GM23338 (cell line): Measurements from ENCODE around the gene USP10. TPM values are rescaled to one million over a fixed set of nuclear protein-coding genes. Genes with fewer than 3 reads are reported as not detected.

ENCODE experiments used
- ATAC-seq: fragments of 200-7000 bp; cut with Tn5 transposase; 3 replicates; pipeline ENCODE4 v1.9.1; 2020
- DNase-seq: peaks from one replicate; pipeline ENCODE4 v3.0.0-alpha.2; 2015; ENCODE audit warnings: low spot score
- H2AFZ ChIP-seq: fragments of 200-600 bp; sonication (generic); 2 replicates; pipeline ENCODE4 v1.8.0; 2016; ENCODE audit warnings: antibody characterized with exemption, mild to moderate bottlenecking, moderate library complexity
- H3F3A ChIP-seq: fragments of 200-600 bp; sonication (generic); replicated peaks from 2 replicates; pipeline ENCODE4 v1.8.0; 2017; ENCODE audit warnings: antibody characterized with exemption, mixed run types, low read depth
- H3K27ac ChIP-seq: fragments of 200-600 bp; sonication (generic); 2 replicates; pipeline ENCODE4 v1.6.1; 2016; ENCODE audit warnings: low read depth
- H3K27me3 ChIP-seq: fragments of 200-600 bp; sonication (generic); 2 replicates; pipeline ENCODE4 v1.8.0; 2016; ENCODE audit warnings: mild to moderate bottlenecking, mixed run types, moderate library complexity; ENCODE audit not compliant: insufficient read depth
- H3K36me3 ChIP-seq: fragments of 200-600 bp; sonication (generic); 2 replicates; pipeline ENCODE4 v1.8.0; 2016; ENCODE audit warnings: mild to moderate bottlenecking; ENCODE audit not compliant: insufficient read depth
- H3K4me1 ChIP-seq: fragments of 200-600 bp; sonication (generic); 2 replicates; pipeline ENCODE4 v1.8.0; 2016; ENCODE audit warnings: mild to moderate bottlenecking, moderate library complexity; ENCODE audit not compliant: insufficient read depth
- H3K4me2 ChIP-seq: fragments of 200-600 bp; sonication (generic); 2 replicates; pipeline ENCODE4 v1.7.1; 2017; ENCODE audit warnings: mixed run types
- H3K4me3 ChIP-seq: fragments of 200-600 bp; sonication (generic); 2 replicates; pipeline ENCODE4 v1.6.1; 2016; ENCODE audit warnings: mixed run types
- H3K79me2 ChIP-seq: fragments of 200-600 bp; sonication (generic); replicated peaks from 2 replicates; pipeline ENCODE4 v1.8.0; 2017; ENCODE audit warnings: mild to moderate bottlenecking; ENCODE audit not compliant: insufficient read depth
- H3K9me2 ChIP-seq: fragments of 200-600 bp; sonication (generic); 2 replicates; pipeline ENCODE4 v1.8.0; 2017; ENCODE audit not compliant: insufficient read depth
- H4K20me1 ChIP-seq: fragments of 200-600 bp; sonication (generic); replicated peaks from 2 replicates; pipeline ENCODE4 v1.8.0; 2017; ENCODE audit warnings: mild to moderate bottlenecking; ENCODE audit not compliant: insufficient read depth
- H3K27ac Mint-ChIP-seq: 2 replicates; pipeline ENCODE4 v1.8.0; 2020; ENCODE audit warnings: inconsistent platforms, mild to moderate bottlenecking, moderate library complexity, mixed read lengths
- H3K27me3 Mint-ChIP-seq: 3 replicates; pipeline ENCODE4 v1.8.0; 2022; ENCODE audit warnings: low read depth, mild to moderate bottlenecking, moderate library complexity, mixed read lengths, inconsistent platforms; ENCODE audit not compliant: insufficient read depth, poor library complexity
- H3K36me3 Mint-ChIP-seq: 3 replicates; pipeline ENCODE4 v1.8.0; 2021; ENCODE audit warnings: low read depth, mild to moderate bottlenecking, inconsistent platforms, moderate library complexity, mixed read lengths
- H3K4me1 Mint-ChIP-seq: 3 replicates; pipeline ENCODE4 v1.8.0; 2020; ENCODE audit warnings: mild to moderate bottlenecking, inconsistent platforms, mixed read lengths
- H3K4me3 Mint-ChIP-seq: 3 replicates; pipeline ENCODE4 v1.8.0; 2021; ENCODE audit warnings: moderate library complexity, mild to moderate bottlenecking, inconsistent platforms, mixed read lengths
- H3K9me3 Mint-ChIP-seq: 3 replicates; pipeline ENCODE4 v1.8.0; 2020; ENCODE audit warnings: moderate library complexity, mild to moderate bottlenecking, inconsistent platforms, mixed read lengths
- CREB1 ChIP-seq: fragments of 250-450 bp; sonication (Bioruptor Pico); IDR thresholded peaks from 2 replicates; pipeline ENCODE4 v1.5.0; 2020; ENCODE audit warnings: low read depth, mild to moderate bottlenecking, moderate library complexity
- EZH2 ChIP-seq: fragments of 200-600 bp; sonication (generic); IDR thresholded peaks from one replicate; pipeline ENCODE4 v1.8.0; 2017; ENCODE audit warnings: antibody characterized with exemption, mild to moderate bottlenecking, low read depth; ENCODE audit not compliant: unreplicated experiment
- EZH2phosphoT487 ChIP-seq: fragments of 200-600 bp; sonication (generic); IDR thresholded peaks from one replicate; pipeline ENCODE4 v1.8.1; 2018; ENCODE audit warnings: antibody characterized with exemption; ENCODE audit not compliant: unreplicated experiment
- JUNB ChIP-seq: IDR thresholded peaks from one replicate; pipeline ENCODE4 v1.6.1; 2016; ENCODE audit warnings: antibody characterized with exemption; ENCODE audit not compliant: unreplicated experiment
- NANOG ChIP-seq: IDR thresholded peaks from 2 replicates; pipeline ENCODE4 v1.6.1; 2016; ENCODE audit warnings: antibody characterized with exemption, borderline replicate concordance
- POLR2AphosphoS5 ChIP-seq: IDR thresholded peaks from 2 replicates; pipeline ENCODE4 v1.6.1; 2016; ENCODE audit warnings: antibody characterized with exemption, low read depth
- REST ChIP-seq: IDR thresholded peaks from one replicate; pipeline ENCODE4 v1.6.1; 2018; ENCODE audit warnings: antibody characterized with exemption; ENCODE audit not compliant: unreplicated experiment
- STAT1 ChIP-seq: IDR thresholded peaks from one replicate; pipeline ENCODE4 v1.6.1; 2016; ENCODE audit warnings: antibody characterized with exemption; ENCODE audit not compliant: unreplicated experiment
- ZNF114 ChIP-seq: fragments of 250-450 bp; sonication (Bioruptor Pico); IDR thresholded peaks from 2 replicates; pipeline ENCODE4 v1.5.0; 2020; ENCODE audit warnings: mild to moderate bottlenecking, moderate library complexity
- ZNF331 ChIP-seq: fragments of 250-450 bp; sonication (Bioruptor Pico); IDR thresholded peaks from 2 replicates; pipeline ENCODE4 v1.5.0; 2020; ENCODE audit warnings: low read depth, mild to moderate bottlenecking, moderate library complexity
- polyA plus RNA-seq: library from polyadenylated mRNA; unstranded; fragments of >200 nt; fragmentation: Nextera tagmentation; extraction: Ambion mirVana; gene quantifications from 2 replicates; pipeline ENCODE4 v1.2.1, GENCODE V29; 2016
- total RNA-seq: library from RNA; depleted of rRNA; stranded (reverse); fragments of >200 nt; shearing (Covaris generic); gene quantifications from 2 replicates; pipeline ENCODE4 v1.2.3, GENCODE V29; 2014
- TF ChIP-seq, protein P1 (sequence below), 2 experiments: fragments of 200-600 bp in 1 of 2; sonication (generic) in 1 of 2; conservative IDR thresholded peaks; 2 replicates each; pipeline versions ENCODE4 v1.5.1 to v1.6.1; 2016 to 2017; ENCODE audit warnings: antibody characterized with exemption in 2 of 2, low read depth in 2 of 2, mild to moderate bottlenecking in 2 of 2, moderate library complexity in 1 of 2
- TF ChIP-seq, protein P2 (sequence below): fragments of 250-450 bp; sonication (Bioruptor Pico); IDR thresholded peaks from 2 replicates; pipeline ENCODE4 v1.5.0; 2020; ENCODE audit warnings: mild to moderate bottlenecking, moderate library complexity
- TF ChIP-seq, protein P3 (sequence below): IDR thresholded peaks from 2 replicates; pipeline ENCODE4 v1.6.1; 2016; ENCODE audit warnings: antibody characterized with exemption

USP10 gene
- total and polyA plus RNA-seq, 2 experiments from 2014 or later: 158 to 194 TPM

DNA sequence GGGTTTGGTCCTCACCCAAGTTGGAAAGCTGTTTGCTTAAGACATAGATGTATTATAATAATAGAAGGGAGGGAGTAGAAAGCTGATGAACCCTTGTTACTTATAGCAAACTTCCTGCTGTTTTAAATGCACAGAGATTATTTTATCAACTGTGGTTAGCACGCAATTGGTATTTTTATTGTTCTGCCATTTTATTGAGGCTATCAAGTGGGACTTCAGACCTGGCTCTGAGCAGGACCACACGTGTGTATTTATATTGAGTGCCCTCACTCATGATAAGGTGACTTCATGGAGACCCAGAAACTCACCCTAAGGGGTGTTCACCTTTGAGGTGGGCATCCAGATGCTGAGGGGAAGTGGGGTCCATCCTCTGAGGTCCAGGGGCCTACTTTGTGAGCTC is 34.4 kb upstream of the USP10 start:
- H3K36me3 Mint-ChIP-seq: peaks cover 18% of the 10 kb centered on the region; the same call in 2 of the 3 replicates
- H3K9me3 Mint-ChIP-seq: no peaks in the 10 kb centered on the region; the same call in 2 of the 3 replicates
- H3K27me3 Mint-ChIP-seq: peaks cover 8% of the 10 kb centered on the region
- DNase-seq (no peak), ATAC-seq (no peak)
- TF ChIP-seq EZH2: no peak
- TF ChIP-seq, protein P1, sequence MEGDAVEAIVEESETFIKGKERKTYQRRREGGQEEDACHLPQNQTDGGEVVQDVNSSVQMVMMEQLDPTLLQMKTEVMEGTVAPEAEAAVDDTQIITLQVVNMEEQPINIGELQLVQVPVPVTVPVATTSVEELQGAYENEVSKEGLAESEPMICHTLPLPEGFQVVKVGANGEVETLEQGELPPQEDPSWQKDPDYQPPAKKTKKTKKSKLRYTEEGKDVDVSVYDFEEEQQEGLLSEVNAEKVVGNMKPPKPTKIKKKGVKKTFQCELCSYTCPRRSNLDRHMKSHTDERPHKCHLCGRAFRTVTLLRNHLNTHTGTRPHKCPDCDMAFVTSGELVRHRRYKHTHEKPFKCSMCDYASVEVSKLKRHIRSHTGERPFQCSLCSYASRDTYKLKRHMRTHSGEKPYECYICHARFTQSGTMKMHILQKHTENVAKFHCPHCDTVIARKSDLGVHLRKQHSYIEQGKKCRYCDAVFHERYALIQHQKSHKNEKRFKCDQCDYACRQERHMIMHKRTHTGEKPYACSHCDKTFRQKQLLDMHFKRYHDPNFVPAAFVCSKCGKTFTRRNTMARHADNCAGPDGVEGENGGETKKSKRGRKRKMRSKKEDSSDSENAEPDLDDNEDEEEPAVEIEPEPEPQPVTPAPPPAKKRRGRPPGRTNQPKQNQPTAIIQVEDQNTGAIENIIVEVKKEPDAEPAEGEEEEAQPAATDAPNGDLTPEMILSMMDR (conservative IDR thresholded peaks at IDR 0.05; ENCODE audit: low read depth in 2 of 2): no peak
- TF ChIP-seq, protein P2, sequence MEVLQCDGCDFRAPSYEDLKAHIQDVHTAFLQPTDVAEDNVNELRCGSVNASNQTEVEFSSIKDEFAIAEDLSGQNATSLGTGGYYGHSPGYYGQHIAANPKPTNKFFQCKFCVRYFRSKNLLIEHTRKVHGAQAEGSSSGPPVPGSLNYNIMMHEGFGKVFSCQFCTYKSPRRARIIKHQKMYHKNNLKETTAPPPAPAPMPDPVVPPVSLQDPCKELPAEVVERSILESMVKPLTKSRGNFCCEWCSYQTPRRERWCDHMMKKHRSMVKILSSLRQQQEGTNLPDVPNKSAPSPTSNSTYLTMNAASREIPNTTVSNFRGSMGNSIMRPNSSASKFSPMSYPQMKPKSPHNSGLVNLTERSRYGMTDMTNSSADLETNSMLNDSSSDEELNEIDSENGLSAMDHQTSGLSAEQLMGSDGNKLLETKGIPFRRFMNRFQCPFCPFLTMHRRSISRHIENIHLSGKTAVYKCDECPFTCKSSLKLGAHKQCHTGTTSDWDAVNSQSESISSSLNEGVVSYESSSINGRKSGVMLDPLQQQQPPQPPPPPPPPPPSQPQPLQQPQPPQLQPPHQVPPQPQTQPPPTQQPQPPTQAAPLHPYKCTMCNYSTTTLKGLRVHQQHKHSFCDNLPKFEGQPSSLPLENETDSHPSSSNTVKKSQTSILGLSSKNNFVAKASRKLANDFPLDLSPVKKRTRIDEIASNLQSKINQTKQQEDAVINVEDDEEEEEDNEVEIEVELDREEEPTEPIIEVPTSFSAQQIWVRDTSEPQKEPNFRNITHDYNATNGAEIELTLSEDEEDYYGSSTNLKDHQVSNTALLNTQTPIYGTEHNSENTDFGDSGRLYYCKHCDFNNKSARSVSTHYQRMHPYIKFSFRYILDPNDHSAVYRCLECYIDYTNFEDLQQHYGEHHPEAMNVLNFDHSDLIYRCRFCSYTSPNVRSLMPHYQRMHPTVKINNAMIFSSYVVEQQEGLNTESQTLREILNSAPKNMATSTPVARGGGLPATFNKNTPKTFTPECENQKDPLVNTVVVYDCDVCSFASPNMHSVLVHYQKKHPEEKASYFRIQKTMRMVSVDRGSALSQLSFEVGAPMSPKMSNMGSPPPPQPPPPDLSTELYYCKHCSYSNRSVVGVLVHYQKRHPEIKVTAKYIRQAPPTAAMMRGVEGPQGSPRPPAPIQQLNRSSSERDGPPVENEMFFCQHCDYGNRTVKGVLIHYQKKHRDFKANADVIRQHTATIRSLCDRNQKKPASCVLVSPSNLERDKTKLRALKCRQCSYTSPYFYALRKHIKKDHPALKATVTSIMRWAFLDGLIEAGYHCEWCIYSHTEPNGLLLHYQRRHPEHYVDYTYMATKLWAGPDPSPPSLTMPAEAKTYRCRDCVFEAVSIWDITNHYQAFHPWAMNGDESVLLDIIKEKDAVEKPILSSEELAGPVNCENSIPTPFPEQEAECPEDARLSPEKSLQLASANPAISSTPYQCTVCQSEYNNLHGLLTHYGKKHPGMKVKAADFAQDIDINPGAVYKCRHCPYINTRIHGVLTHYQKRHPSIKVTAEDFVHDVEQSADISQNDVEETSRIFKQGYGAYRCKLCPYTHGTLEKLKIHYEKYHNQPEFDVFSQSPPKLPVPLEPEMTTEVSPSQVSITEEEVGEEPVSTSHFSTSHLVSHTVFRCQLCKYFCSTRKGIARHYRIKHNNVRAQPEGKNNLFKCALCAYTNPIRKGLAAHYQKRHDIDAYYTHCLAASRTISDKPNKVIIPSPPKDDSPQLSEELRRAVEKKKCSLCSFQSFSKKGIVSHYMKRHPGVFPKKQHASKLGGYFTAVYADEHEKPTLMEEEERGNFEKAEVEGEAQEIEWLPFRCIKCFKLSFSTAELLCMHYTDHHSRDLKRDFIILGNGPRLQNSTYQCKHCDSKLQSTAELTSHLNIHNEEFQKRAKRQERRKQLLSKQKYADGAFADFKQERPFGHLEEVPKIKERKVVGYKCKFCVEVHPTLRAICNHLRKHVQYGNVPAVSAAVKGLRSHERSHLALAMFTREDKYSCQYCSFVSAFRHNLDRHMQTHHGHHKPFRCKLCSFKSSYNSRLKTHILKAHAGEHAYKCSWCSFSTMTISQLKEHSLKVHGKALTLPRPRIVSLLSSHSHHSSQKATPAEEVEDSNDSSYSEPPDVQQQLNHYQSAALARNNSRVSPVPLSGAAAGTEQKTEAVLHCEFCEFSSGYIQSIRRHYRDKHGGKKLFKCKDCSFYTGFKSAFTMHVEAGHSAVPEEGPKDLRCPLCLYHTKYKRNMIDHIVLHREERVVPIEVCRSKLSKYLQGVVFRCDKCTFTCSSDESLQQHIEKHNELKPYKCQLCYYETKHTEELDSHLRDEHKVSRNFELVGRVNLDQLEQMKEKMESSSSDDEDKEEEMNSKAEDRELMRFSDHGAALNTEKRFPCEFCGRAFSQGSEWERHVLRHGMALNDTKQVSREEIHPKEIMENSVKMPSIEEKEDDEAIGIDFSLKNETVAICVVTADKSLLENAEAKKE: no peak
- TF ChIP-seq CREB1 (CRISPR knock-in tag): no peak
- TF ChIP-seq EZH2phosphoT487: no peak
- TF ChIP-seq REST: no peak
- TF ChIP-seq, protein P3, sequence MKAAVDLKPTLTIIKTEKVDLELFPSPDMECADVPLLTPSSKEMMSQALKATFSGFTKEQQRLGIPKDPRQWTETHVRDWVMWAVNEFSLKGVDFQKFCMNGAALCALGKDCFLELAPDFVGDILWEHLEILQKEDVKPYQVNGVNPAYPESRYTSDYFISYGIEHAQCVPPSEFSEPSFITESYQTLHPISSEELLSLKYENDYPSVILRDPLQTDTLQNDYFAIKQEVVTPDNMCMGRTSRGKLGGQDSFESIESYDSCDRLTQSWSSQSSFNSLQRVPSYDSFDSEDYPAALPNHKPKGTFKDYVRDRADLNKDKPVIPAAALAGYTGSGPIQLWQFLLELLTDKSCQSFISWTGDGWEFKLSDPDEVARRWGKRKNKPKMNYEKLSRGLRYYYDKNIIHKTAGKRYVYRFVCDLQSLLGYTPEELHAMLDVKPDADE: no peak
- no peak for TF ChIP-seq POLR2AphosphoS5
- no peak for TF ChIP-seq NANOG
- TF ChIP-seq ZNF331: no peak
- TF ChIP-seq STAT1: no peak
- TF ChIP-seq ZNF114 (CRISPR knock-in tag): no peak
- no peak for TF ChIP-seq JUNB
- Histone ChIP-seq H3F3A (peaks cover 8% of the 10 kb centered on the region; the same call in 1 of the 2 replicates), H2AFZ (no peak overlapping the region), H3K4me2 (no peak overlapping the region), H3K27ac (no peak overlapping the region), H3K4me3 (no peak overlapping the region), H3K36me3 (no peaks in the 10 kb centered on the region), H4K20me1 (no peaks in the 10 kb centered on the region), H3K27me3 (no peaks in the 10 kb centered on the region), H3K79me2 (no peaks in the 10 kb centered on the region), H3K9me2 (0 out of 2 replicates have a peak, but pooled peaks cover 4% of the 10 kb centered on the region), H3K4me1 (peaks cover 36% of the 10 kb centered on the region)
- H3K27ac Mint-ChIP-seq: no peak overlapping the region
- H3K4me3 Mint-ChIP-seq: no peak overlapping the region
- peaks cover 42% of the 10 kb centered on the region for H3K4me1 Mint-ChIP-seq
